Cardiac septum (tissue), 1 donor: Measurements from ENCODE around the gene SNUPN. TPM values are rescaled to one million over a fixed set of nuclear protein-coding genes. Genes with fewer than 3 reads are reported as not detected.
"Not testable (repeated sequence)": the region's sequence is repeated elsewhere in the genome, so short reads cannot be mapped to it uniquely, and the experiment has no call there.

Source experiments
- DNase-seq: peaks from one replicate; pipeline ENCODE4 v3.0.0-alpha.2; 2020; ENCODE audit warnings: low spot score
- intact Hi-C: fragments of 100-400 bp; cut with DNase I; formaldehyde crosslinking; loops from one replicate; pipeline ENCODE4 v1.14.0; 2022
- total RNA-seq: library from RNA; stranded (reverse); fragmentation: NEBNext Ultra II Directional; extraction: Animal tissue kit (Norgen Biotek cat#: 25700); gene quantifications from one replicate; pipeline ENCODE4 v1.2.1, GENCODE V29; 2021
- donor health status: DM: no; HTN: no; CAD: no.

Gene SNUPN
- total RNA-seq, 1 donor from 2014 or later: 13.6 TPM

DNA sequence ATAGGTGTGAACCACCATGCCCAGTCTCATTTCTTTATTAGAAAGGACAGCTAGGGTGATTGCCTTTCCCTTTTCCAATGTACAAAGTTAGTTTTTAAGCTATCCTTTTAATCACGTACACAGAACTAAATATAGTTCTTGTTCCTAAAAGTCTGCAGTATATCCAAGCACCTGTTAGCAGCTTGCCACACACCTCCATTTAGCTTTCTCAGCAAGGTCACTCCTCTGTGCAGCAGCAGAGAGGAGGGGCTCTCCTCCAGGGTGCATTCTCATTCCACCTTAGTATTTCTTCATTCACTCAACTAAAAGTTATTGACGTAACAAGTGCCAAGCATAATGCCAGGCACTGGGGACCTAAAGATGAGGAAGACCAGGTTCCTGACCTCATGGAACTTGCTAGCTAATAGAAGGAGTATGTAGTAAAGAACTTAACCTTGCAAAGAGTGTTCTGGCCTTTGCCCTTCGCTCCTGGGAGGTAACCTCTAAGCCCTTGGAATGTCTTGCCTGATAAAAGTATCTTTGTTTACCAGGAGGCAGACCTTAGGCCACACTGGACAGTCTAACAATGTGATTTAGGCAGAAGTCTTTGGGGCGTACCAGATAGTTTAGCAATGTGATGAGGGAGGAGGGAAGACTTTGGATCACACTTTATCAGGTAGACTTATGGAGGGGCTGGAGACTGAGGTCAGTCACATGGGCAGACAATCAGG, 33.7 kb downstream of the SNUPN start:
- no peak for DNase-seq
- intact Hi-C loops: no loop called here

DNA sequence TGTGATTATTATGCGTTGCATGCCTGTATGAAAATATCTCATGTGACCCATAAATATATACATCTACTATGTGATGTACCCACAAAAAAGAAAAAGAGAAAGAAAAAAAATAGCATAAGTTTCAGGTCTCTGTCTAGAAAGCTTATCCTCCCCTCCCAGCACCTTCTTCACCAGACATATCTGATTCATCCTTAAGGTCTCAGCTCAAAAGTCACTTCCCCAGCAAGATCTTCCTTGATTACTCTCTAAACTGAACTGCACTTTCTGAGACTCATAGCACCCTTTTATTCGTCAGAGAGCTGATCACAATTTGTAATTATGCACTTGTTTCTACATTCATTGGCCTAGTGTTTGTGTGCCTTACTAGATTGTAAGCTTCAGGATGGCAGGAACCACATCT, 35.3 kb downstream of the SNUPN start:
- intact Hi-C loops: no loop called here
- DNase-seq: no peak

DNA sequence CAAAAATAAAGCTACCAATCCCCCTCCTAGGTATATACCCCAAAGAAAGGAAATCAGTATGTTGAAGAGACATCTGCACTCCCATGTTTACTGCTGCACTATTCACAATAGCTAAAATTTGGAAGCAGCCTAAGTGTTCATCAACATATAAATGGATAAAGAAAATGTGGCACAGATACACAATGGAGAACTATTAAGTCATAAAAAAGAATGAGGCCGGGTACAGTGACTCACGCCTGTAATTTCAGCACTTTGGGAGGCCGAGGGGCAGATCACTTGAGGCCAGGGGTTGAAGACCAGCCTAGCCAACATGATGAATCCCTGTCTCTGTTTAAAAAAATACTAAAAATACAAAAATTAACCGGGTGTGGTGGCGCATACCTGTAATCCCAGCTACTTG, 36.5 kb downstream of the SNUPN start:
- DNase-seq: no peak
- intact Hi-C loops: no loop called here

DNA sequence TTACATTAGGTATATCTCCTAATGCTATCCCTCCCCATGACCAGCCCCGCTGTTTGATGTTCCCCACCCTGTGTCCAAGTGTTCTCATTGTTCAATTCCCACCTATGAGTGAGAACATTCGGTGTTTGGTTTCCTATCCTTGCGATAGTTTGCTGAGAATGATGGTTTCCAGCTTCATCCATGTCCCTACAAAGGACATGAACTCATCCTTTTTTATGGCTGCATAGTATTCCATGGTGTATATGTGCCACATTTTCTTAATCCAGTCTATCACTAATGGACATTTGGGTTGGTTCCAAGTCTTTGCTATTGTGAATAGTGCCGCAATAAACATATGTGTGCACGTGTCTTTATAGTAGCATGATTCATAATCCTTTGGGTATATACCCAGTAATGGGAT, 39.1 kb downstream of the SNUPN start:
- intact Hi-C loops, DNase-seq: not testable (repeated sequence)

DNA sequence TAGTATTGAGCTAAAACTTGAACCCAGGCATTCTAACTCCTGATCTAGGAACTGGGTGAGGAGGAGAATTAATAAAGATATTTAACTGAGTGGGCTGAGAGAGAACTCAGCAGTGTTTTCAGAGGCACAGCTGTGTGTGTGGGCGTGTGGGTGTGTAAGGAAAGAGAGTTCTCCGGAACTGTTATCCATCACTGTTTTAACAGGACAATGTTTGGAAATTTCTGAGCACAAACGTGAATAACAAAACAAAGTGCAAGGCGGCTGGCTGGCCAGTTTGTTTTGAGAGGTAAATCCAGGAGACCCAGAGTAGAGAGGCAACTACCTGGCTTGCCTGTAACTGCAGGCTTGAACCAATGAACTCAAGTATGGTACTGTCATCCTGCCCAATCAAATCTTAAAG, 41.4 kb downstream of the SNUPN start:
- no peak for DNase-seq

DNA sequence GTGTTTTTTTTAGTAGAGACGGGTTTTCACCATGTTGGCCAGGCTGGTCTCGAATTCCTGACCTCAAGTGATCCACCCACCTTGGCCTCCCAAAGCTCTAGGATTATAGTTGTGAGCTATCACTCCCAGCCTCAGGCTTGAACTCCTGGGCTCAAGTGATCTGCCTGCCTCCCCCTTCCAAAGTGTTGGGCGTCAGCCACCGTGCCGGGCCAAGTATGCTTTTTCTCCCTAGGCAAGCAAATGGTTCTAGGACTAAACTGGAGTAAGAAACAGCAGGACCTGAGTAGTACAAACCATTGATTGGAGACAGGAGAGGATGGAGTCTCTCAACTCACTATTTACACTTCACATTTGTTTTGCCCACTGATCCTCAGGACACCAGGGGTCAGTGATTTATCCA, 41.8 kb downstream of the SNUPN start:
- DNase-seq: no peak
- intact Hi-C loops: loop anchor here (5.0 kb wide), 1 partner anchor 44 kb away; the partner anchor contains the start of gene SNUPN

More for the DNA sequence above, 41.4 kb downstream of the SNUPN start:
- intact Hi-C loops: loop anchor here (5.0 kb wide), 1 partner anchor 43 kb away; the partner anchor contains the start of gene SNUPN

DNA sequence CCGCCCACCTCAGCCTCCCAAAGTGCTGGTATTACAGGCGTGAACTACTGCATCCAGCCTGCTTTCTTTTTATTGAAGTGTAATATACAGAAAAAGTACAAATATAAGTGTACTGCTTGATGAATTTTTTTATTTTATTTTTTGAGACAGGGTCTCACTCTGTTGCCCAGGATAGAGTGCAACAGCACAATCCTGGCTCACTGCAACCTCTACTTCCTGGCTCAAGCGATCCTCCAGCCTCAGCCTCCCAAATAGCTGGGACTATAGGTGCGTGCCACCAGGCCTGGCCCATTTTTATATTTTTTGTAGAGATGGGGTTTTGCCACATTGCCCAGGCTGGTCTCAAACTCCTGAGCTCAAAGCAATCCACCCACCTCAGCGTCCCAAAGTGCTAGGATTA, 42.6 kb downstream of the SNUPN start:
- intact Hi-C loops: loop anchor here (5.0 kb wide), 1 partner anchor 44 kb away; the partner anchor contains the start of gene SNUPN
- not testable (repeated sequence) for DNase-seq

DNA sequence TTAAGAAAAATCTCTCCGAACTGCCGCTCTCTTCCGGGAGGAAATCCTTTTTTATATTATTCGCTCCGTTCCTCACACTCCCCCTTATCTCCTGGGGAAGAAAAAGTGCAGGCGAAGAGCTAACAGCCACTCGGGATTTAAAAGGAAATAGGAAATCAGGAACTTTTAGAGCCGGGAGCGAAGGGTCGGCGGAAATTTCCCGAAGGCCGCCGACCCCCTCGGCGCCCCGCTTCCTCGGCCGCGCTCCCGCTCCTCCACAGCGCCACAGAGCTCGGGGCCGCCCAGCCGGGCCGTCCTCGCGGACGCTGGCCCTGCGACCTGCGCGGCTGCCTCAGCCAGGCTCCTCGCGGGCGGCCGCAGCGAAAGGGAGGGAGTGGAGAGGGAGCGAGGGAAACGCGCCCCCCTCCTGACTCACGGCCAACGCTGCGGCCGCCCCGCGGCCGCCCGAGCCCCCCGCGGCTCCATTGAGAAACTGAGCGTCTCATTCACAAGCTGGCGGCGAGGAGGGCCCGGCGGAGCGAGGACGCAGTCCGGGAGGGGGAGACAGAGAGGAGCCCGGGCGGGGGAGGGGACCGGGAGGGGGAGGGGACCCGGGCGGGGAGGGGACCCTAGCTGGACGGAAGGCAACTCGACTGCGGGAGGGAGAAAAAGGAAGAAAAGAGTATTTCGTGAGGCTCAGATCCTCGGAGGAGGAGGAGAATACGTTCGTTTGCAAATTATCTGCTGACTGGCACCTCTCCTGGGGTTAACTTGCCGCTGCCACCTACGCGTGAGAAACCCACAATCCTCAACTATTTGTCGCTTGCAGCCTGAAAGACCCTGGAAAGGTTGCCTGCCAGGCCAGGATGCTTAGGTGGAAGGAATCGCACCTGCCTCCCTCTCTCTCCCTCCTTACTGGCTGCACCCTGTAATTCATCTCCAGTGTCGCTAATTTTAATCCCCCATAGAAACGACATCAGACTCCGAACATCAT, 46.3 kb downstream of the SNUPN start, which contains the start of gene PTPN9:
Gene PTPN9, minus strand, starts transcription at position 368 of the 973 bp plus-strand sequence. CDS start 539 bp downstream, outside the sequence.
- intact Hi-C loops: loop anchor here (10.0 kb wide), 1 partner anchor 124 kb away; the partner anchor contains the start of gene SIN3A
- DNase-seq: peak; percentile 90

DNA sequence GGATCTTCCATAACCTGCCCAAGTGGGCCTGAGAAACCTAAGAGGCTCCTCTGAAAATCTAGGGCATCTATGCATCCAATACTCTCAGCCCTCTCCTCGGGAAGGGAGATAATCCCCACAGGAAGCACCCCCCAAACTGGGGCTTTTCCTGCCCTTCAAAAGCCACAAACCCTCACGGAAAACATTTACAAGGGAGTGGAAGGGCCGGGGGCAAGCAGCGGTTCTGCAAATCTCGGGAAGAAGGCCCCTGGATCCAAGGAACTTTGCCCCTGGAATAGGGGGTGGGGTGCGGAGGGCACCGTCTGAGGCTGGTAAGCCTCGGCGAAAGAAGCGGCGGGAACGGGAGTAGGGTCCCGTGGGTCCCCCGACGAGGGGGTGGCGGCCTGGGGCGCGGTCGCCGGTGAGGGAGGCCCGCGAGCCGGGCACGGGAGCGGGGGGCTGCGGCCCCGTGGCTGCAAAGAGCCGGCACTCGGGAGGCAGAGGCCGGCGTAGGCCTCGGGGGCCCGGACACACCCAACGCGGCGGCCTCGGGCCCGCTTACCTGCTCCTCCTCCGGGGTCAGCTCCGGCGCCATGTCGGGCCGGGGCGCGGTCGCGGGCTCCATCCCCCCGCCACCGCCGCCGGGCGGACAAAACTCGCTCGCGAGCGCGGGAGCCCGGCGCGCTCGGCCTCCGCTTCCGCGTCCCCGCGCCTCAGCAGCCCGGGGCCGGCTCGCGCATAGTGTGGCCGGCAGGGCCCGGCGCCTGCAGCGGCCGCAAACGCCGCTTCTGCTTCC, 47.2 kb downstream of the SNUPN start:
- intact Hi-C loops: loop anchor here (10.0 kb wide), 1 partner anchor 124 kb away; the partner anchor contains the start of gene SIN3A
- DNase-seq: no peak

DNA sequence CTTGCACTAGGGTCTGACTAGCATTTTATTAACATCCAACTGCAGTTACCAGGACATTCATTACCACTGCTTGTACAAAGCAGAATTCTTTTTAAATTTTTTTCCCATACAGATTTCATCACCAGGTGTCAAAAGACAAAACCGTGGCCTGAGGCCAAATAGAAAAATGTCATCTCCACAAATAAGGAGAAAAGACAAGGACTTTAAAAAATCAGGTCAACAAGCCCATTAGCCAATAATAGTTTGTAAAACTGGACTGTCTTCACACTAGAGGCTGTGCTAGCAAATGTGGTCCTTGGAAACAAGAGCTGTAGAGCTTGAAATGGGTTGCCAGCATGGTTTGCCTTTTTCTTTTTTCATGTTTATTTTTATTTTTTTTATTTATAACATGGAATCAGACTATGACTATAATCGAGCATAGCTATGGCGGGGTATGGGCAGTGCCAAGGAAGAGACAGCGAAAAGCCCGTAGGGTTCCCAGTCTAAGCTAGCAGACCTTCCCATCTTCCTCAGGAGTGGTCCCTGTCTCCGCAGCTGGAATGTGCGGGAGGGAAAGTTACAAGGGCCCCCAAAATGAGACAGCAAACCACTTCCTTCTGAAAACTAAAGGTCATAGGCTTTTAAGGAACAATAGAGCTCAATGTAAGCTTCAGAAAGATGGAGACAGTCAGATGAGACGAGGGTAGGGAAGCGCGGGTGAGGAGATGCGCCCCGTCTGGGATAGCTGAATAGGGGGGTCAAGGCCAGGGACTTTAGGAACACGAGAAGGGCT, 47.9 kb downstream of the SNUPN start:
- intact Hi-C loops: loop anchor here (10.0 kb wide), 1 partner anchor 123 kb away; the partner anchor contains the start of gene SIN3A
- no peak for DNase-seq

DNA sequence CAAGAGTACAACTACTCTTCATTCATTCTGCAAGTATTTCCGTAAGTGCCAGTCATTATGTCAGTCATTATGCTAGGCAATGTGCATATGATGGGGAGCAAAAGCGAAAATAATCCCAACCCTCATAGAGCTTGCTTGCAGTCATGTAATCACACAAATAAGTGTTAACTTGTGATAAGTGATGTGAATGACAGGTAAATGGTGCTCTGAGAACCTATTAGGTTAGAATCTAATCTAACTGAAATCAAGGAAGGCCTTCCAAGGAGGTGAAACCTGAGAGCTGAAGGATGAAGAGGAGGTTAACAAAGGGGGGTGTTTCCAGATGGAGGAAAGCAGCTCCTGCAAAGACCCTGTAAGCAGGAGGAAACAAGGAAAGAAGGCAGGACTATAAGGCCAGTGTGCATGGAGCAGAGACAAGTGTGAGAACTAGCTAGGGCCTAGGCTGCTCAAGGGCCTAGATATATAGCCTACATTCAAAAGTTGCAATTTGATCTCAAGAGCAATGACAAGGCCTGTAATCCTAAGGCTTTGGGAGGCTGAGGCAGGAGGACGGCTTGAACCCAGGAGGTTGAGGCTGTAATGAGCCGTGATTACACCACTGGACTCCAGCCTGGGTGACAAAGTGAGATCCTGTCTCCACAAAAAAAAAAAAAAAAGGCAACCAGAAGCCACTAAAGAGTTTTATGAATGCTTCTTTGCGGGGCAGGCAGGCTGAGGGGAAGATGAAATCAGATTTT, 51.7 kb downstream of the SNUPN start:
- intact Hi-C loops: loop anchor here (5.0 to 10.0 kb wide), 2 partner anchors 42 to 119 kb away; partner anchors contain the start of gene SIN3A
- no peak for DNase-seq

DNA sequence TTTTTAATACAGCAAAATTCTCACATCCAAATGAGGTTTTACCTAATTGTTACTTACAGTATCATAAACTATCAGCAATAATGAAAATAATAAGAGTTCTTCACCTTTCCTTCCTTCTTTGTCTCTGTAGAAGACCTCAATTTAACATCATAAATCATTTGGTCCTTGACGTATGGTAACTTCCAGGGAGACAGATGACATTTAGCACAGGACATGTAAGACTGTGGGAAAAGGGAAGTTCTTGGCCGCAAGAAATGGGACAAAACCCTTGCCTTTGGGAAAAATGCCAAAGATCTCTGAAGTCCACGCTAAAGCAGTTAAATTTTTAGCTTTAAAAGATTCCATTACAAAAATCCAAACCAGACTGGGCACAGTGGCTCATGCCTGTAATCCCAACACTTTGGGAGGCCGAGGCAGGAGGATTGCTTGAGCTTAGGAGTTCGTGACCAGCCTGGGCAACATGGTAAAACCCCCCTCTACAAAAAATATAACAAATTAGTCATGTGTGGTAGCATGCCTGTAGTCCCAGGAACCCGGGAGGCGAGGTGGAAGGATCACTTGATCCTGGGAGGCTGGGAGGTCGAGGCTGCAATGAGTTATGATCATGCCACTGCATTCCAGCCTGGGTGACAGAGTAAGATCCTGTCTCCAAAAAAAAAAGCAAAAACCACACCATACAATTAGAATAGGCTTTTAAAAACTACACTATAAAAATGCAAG, 55.2 kb downstream of the SNUPN start:
- intact Hi-C loops: loop anchor here (5.0 to 10.0 kb wide), 2 partner anchors 38 to 115 kb away; partner anchors contain the start of gene SIN3A
- DNase-seq: no peak

DNA sequence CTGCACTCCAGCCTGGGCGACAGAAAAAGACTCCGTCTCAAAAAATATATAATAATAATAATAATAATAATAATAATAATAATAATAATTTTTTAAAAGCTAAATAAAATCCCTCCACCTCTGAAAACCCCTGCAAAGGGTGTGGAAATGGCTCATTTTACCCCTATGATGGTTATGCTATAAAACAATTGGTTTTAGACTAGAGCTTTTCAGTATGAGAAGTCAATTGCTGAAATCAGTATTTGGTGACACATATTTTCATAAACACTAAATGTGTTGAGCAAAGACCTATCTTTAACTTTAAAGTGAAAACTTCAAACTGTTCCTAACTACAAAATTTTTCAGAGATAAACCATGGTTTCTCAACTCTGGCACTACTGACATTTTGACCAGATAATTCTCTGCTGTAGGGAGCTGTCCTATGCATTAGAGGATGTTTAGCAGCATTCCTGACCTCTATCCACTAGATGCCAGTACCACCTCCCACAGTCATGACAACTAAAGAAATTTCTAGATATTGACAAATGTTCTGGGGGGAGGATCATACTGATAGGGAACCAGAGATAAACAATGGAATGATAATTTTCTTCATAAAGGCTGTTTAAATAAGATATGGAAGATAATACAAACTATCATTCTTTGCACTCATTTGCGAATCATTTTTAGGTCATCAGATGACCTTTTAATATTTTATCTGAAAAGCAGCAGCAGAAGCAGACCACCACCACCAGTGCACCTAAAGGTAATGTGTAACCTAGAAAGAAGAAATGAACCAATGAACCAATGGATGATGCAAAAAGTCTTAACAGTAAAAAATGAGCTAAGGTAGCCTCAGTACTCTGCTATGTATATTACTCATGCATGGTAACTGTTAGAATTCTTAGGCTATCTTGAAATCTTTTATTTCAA, 60.2 kb downstream of the SNUPN start:
- no peak for DNase-seq
- intact Hi-C loops: no loop called here

DNA sequence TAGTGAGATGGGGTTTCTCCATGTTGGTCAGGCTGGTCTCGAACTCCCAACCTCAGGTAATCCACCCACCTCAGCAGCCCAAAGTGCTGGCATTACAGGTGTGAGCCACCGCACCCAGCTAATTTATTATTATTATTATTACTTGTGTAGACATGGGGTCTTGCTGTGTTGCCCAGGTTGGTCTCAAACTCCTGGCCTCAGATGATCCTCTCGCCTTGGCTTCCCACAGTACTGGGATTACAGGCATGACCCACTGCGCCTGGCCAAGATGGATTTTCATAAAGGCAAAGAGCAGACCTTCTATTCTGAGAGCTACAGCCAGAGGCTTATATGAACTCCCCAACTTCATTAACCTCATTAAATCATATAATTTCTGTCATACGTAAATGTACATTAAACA, 63.6 kb downstream of the SNUPN start:
- intact Hi-C loops: no loop called here
- no peak for DNase-seq

DNA sequence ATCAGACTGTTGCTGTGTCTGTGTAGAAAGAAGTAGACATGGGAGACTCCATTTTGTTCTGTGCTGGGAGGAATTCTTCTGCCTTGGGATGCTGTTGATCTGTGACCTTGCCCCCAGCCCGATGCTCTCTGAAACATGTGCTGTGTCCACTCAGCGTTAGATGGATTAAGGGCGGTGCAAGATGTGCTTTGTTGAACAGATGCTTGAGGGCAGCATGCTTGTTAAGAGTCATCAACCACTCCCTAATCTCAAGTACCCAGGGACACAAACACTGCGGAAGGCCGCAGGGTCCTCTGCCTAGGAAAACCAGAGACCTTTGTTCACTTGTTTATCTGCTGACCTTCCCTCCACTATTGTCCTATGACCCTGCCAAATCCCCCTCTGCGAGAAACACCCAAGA, 66.2 kb downstream of the SNUPN start:
- intact Hi-C loops, DNase-seq: not testable (repeated sequence)

DNA sequence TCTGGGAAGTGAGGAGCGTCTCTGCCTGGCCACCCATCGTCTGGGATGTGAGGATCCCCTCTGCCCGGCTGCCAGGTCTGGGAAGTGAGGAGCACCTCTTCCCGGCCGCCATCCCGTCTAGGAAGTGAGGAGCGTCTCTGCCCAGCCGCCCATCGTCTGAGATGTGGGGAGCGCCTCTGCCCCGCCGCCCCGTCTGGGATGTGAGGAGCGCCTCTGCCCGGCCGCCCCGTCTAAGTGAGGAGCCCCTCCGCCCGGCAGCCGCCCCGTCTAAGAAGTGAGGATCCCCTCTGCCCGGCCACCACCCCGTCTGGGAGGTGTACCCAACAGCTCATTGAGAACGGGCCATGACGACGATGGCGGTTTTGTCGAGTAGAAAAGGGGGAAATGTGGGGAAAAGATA, 66.6 kb downstream of the SNUPN start:
- intact Hi-C loops, DNase-seq: not testable (repeated sequence)
